Measurements from ENCODE around the gene GPR162. TPM values are rescaled to one million over a fixed set of nuclear protein-coding genes. Genes with fewer than 3 reads are reported as not detected.

The GPR162 gene
- total and polyA plus RNA-seq, 2 donors from 2014 or later: 5.0 to 9.8 TPM

DNA sequence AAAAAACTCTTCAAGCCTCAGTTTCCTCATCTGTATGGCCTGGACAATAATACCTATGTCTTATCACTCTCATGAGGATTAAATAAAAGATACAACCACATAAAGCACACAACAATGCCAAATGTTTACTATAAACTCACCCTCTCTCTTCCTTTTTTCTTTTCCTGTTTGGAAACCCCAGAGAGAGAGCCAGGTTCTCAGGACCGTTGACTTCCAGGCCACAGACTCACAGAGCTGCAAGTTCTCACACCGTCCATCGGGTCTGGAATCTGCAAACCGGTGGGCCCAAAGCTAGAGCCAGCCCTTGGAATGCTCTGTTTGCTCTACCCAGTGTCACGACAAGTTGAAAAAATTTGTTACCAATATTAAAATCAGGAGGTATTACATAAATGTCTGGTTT lies 36.9 kb upstream of the GPR162 start:
- H3K4me1 ChIP-seq (ENCODE audit: control insufficient read depth in 2 of 3, insufficient read depth in 2 of 3, low read depth in 1 of 3, low read length in 3 of 3): peaks cover 0 to 7% (median 1%) of the 10 kb centered on the region in 3 donors
- intact Hi-C loops (cut with DNase I): no loop called here
- H3K9ac ChIP-seq (ENCODE audit: low read length in 3 of 3): no peak overlapping the region
- no peaks in the 10 kb centered on the region for H3K36me3 ChIP-seq (ENCODE audit: control insufficient read depth in 2 of 3, insufficient read depth in 3 of 3, low read length in 3 of 3)
- no peaks in the 10 kb centered on the region for H3K27me3 ChIP-seq (ENCODE audit: control insufficient read depth, insufficient read depth, low read length)
- FAIRE-seq (no peak), DNase-seq (no peak)
- H3K9me3 ChIP-seq (ENCODE audit: control insufficient read depth in 2 of 3, insufficient read depth in 1 of 3, low read length in 3 of 3): no peaks in the 10 kb centered on the region
- no peak overlapping the region for H3K27ac ChIP-seq (ENCODE audit: low read depth in 2 of 2, low read length in 2 of 2)
- no peak overlapping the region for H3K4me3 ChIP-seq (ENCODE audit: low read length in 3 of 3)
- TF ChIP-seq, protein P1, sequence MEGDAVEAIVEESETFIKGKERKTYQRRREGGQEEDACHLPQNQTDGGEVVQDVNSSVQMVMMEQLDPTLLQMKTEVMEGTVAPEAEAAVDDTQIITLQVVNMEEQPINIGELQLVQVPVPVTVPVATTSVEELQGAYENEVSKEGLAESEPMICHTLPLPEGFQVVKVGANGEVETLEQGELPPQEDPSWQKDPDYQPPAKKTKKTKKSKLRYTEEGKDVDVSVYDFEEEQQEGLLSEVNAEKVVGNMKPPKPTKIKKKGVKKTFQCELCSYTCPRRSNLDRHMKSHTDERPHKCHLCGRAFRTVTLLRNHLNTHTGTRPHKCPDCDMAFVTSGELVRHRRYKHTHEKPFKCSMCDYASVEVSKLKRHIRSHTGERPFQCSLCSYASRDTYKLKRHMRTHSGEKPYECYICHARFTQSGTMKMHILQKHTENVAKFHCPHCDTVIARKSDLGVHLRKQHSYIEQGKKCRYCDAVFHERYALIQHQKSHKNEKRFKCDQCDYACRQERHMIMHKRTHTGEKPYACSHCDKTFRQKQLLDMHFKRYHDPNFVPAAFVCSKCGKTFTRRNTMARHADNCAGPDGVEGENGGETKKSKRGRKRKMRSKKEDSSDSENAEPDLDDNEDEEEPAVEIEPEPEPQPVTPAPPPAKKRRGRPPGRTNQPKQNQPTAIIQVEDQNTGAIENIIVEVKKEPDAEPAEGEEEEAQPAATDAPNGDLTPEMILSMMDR (IDR thresholded peaks at IDR 0.05; ENCODE audit: borderline replicate concordance, extremely low read depth, insufficient read depth): no peak

DNA sequence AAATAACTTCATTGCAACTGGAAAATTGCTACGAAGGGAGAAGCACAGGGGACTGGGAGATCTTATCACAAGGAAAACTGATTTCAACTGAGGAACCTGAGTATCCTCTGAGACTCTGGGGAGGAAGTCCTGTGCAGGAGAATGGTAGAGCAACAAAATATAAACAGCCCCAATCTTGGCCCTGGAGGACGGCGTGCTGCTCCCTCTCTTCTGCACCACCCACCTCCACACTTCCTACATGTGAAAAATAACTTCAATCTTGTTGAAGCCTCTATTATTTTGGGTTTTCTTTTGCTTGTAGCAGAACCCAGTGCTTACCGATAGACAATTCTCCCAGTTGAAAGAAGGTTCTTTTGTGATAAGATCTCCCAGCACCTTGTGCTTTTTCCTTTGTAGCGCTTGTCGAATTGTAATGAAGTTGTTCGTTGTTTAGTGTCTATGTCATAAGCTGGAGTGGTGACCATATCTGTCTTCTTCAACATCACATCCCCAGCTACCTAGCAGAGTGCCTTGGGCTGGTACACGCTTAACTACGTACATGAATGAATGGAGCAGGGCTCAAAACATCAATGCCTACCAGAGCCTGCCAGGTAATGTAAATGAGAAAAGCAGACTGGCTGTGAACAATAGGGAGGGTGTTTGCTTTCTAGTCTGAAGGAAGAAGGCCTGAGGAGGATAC lies 35.1 kb upstream of the GPR162 start:
- no peak for FAIRE-seq
- no peaks in the 10 kb centered on the region for H3K27me3 ChIP-seq (ENCODE audit: control insufficient read depth, insufficient read depth, low read length)
- DNase-seq: no peak
- no peak overlapping the region for H3K27ac ChIP-seq (ENCODE audit: low read depth in 2 of 2, low read length in 2 of 2)
- H3K9ac ChIP-seq (ENCODE audit: low read length in 3 of 3): no peak overlapping the region
- H3K9me3 ChIP-seq (ENCODE audit: control insufficient read depth in 2 of 3, insufficient read depth in 1 of 3, low read length in 3 of 3): no peaks in the 10 kb centered on the region
- no peaks in the 10 kb centered on the region for H3K36me3 ChIP-seq (ENCODE audit: control insufficient read depth in 2 of 3, insufficient read depth in 3 of 3, low read length in 3 of 3)
- peaks cover 0 to 4% (median 0%) of the 10 kb centered on the region in 3 donors for H3K4me1 ChIP-seq (ENCODE audit: control insufficient read depth in 2 of 3, insufficient read depth in 2 of 3, low read depth in 1 of 3, low read length in 3 of 3)
- no peak overlapping the region for H3K4me3 ChIP-seq (ENCODE audit: low read length in 3 of 3)
- TF ChIP-seq, protein P1 (IDR thresholded peaks at IDR 0.05; ENCODE audit: borderline replicate concordance, extremely low read depth, insufficient read depth): no peak
- intact Hi-C loops (cut with DNase I): no loop called here

DNA sequence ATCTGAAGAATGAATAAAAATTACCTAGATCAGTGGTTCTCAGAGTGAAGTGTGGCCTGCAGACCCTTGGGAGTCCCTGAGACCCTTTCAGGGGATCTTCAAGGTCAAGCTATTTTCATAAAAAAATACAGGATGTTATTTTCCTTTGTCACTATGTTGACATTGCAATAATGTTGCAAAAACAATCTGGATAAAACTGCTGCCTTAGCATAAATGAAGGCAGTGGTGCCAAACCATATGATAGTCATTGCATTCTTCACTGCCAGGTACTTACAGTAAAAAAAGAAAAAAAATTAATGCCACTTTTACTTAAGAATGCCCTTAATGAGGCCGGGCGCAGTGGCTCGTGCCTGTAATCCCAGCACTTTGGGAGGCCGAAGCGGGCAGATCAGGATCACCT lies 34.3 kb upstream of the GPR162 start:
- peaks cover 0 to 4% (median 0%) of the 10 kb centered on the region in 3 donors for H3K4me1 ChIP-seq (ENCODE audit: control insufficient read depth in 2 of 3, insufficient read depth in 2 of 3, low read depth in 1 of 3, low read length in 3 of 3)
- DNase-seq (no peak), FAIRE-seq (no peak)
- no peak overlapping the region for H3K27ac ChIP-seq (ENCODE audit: low read depth in 2 of 2, low read length in 2 of 2)
- no peaks in the 10 kb centered on the region for H3K9me3 ChIP-seq (ENCODE audit: control insufficient read depth in 2 of 3, insufficient read depth in 1 of 3, low read length in 3 of 3)
- TF ChIP-seq, protein P1 (IDR thresholded peaks at IDR 0.05; ENCODE audit: borderline replicate concordance, extremely low read depth, insufficient read depth): no peak
- intact Hi-C loops (cut with DNase I): no loop called here
- no peak overlapping the region for H3K9ac ChIP-seq (ENCODE audit: low read length in 3 of 3)
- no peak overlapping the region for H3K4me3 ChIP-seq (ENCODE audit: low read length in 3 of 3)
- no peaks in the 10 kb centered on the region for H3K36me3 ChIP-seq (ENCODE audit: control insufficient read depth in 2 of 3, insufficient read depth in 3 of 3, low read length in 3 of 3)
- no peaks in the 10 kb centered on the region for H3K27me3 ChIP-seq (ENCODE audit: control insufficient read depth, insufficient read depth, low read length)

All from kidney (tissue), 14 donors.